Small intestine (tissue), 7 donors: ENCODE measurements around the gene CELA3A. TPM values are rescaled to one million over a fixed set of nuclear protein-coding genes. Genes with fewer than 3 reads are reported as not detected.
"Not testable (repeated sequence)": the region's sequence is repeated elsewhere in the genome, so short reads cannot be mapped to it uniquely, and the experiment has no call there.

Source experiments
- DNase-seq, 2 donors: peaks; one replicate each; pipeline versions ENCODE4 v3.0.0 to v3.0.0-alpha.2; 2013
- FAIRE-seq: peaks from 2 replicates; lab custom pipeline; 2012; peaks lifted over from hg19 to GRCh38; lab: Jason Lieb, UNC
- H3K27ac ChIP-seq, 3 donors: one replicate each; pipeline ENCODE4 v1.5.1; 2013; ENCODE audit warnings: low read length in 2 of 3, mild to moderate bottlenecking in 2 of 3, control low read depth in 1 of 3, inconsistent platforms in 1 of 3, low read depth in 1 of 3, moderate library complexity in 1 of 3
- H3K27me3 ChIP-seq, 3 donors: one replicate each; pipeline ENCODE4 v1.6.1; 2013; ENCODE audit warnings: low read length in 3 of 3, inconsistent platforms in 1 of 3; ENCODE audit not compliant: control insufficient read depth in 3 of 3, insufficient read depth in 3 of 3
- H3K36me3 ChIP-seq, 3 donors: one replicate each; pipeline ENCODE4 v1.6.1; 2013; ENCODE audit warnings: low read length in 3 of 3, inconsistent platforms in 1 of 3, low read depth in 1 of 3, mild to moderate bottlenecking in 1 of 3, moderate library complexity in 1 of 3; ENCODE audit not compliant: control insufficient read depth in 3 of 3, insufficient read depth in 2 of 3
- H3K4me1 ChIP-seq, 3 donors: one replicate each; pipeline ENCODE4 v1.6.1; 2013; ENCODE audit warnings: low read length in 2 of 3, inconsistent platforms in 1 of 3, low read depth in 1 of 3, mild to moderate bottlenecking in 1 of 3, moderate library complexity in 1 of 3; ENCODE audit not compliant: control insufficient read depth in 3 of 3, insufficient read depth in 2 of 3
- H3K4me3 ChIP-seq, 3 donors: one replicate each; pipeline ENCODE4 v1.5.1; 2013; ENCODE audit warnings: low read length in 3 of 3, control low read depth in 1 of 3, inconsistent platforms in 1 of 3, low read depth in 1 of 3, mild to moderate bottlenecking in 1 of 3, moderate library complexity in 1 of 3
- H3K9me3 ChIP-seq, 2 donors: one replicate each; pipeline ENCODE4 v1.6.1; 2013; ENCODE audit warnings: low read depth in 1 of 2, low read length in 1 of 2; ENCODE audit not compliant: control insufficient read depth in 2 of 2, insufficient read depth in 1 of 2
- WGBS, 3 donors: extraction: QIAGEN DNeasy Blood & Tissue Kit; methylation state at CpG; one replicate each; pipeline ENCODE4 v1.1.7; 2013; 5-methylcytosine and 5-hydroxymethylcytosine counted together
- polyA plus RNA-seq, 4 donors: library from polyadenylated mRNA; stranded (reverse) in 3 of 4; unstranded in 1 of 4; fragments of 200-250 nt in 3 of 4; fragments of 120-200 nt in 1 of 4; gene quantifications; one replicate each; pipeline versions ENCODE4 v1.2.1 to v1.2.3, GENCODE V29; 2013
- donor health status: healthy with polysubstance abuse.
- donor health status: control.
- donor health status: control.
- donor health status: Bipolar disorder and iron deficiency.
- donor health status: healthy.

The CELA3A gene
- polyA plus RNA-seq, 4 donors = 0.16 to 30.6 (median 4.4) TPM

DNA sequence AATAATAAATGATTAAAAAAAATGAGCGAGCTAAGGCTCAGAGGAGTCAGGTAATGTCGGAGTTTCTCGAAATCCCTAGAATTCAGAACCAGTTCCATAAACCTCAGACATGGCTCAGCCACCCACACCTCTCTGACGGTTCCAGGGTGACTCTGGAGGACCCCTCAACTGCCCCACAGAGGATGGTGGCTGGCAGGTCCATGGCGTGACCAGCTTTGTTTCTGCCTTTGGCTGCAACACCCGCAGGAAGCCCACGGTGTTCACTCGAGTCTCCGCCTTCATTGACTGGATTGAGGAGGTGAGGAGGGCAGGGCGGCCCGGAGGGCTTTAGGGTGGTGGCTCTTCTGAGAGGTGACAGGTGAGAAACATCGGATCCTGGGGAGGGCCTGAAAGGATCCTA is 15.1 kb upstream of the CELA3A start:
- H3K9me3 ChIP-seq, H3K36me3 ChIP-seq, H3K27me3 ChIP-seq, H3K4me1 ChIP-seq, FAIRE-seq, H3K4me3 ChIP-seq, DNase-seq: not testable (repeated sequence)
- 85 to 86% (median 85%) methylated on average over 9 to 11 of the region's 12 CpGs for WGBS, 3 donors
- peak overlapping the region in 1 of 3 donors; percentile 24 for H3K27ac ChIP-seq

DNA sequence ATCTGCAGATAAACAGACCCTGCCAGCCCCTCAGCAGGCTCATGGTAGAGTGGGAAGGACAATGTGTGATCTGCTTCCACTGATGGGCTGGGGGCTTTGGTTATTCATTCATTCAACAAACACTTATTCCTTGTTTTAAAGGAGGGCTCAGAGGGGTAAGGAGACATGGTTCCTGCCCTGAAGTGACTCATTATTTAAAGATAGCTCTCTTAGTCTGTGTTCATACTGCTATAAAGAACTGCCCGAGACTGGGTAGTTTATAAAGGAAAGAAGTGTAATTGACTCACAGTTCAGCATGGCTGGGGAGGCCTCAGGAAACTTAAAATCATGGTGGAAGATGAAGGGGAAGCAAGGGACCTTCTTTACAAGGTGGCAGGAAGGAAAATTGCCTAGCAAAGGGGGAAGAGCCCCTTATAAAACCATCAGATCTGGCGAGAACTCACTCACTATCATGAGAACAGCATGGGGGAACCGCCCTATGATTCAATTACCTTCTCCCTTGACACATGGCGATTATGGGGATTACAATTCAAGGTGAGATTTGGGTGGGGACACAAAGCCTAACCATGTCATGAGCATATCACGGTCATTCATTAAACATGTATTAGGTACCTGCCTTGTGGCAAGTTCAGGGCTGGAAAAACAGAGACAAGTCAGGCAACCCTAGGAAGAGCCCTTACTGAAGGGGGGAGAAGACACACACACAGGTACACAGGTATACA is 11.6 kb upstream of the CELA3A start:
- not testable (repeated sequence) for H3K9me3 ChIP-seq, H3K36me3 ChIP-seq, DNase-seq, H3K4me3 ChIP-seq, FAIRE-seq, H3K27ac ChIP-seq, H3K27me3 ChIP-seq, H3K4me1 ChIP-seq
- 21 to 54% (median 42%) methylated on average over 2 of the region's 5 CpGs for WGBS, 3 donors

DNA sequence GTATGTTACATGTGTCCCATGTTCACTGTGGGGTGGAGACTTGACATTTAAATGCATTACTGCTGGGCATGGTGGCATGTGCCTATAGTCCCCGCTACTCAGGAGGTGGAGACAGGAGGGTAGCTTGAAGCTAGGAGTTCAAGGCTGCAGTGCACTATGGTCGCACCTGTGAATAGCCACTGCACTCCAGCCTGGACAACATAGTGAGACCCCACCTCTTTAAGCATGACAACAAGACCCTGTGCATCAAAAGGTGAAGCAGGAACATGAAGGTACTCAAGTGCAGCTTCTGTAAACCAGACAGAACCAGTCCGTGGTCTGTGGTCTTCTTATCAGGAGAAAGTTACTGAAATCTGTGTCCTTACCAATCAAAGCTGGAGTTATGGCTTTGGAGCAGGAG is 9.3 kb upstream of the CELA3A start:
- not testable (repeated sequence) for DNase-seq, H3K27me3 ChIP-seq, H3K36me3 ChIP-seq, H3K4me3 ChIP-seq, H3K27ac ChIP-seq, H3K9me3 ChIP-seq, H3K4me1 ChIP-seq, FAIRE-seq
- 72 to 88% (median 84%) methylated on average over 2 to 3 of the region's 3 CpGs for WGBS, 3 donors

DNA sequence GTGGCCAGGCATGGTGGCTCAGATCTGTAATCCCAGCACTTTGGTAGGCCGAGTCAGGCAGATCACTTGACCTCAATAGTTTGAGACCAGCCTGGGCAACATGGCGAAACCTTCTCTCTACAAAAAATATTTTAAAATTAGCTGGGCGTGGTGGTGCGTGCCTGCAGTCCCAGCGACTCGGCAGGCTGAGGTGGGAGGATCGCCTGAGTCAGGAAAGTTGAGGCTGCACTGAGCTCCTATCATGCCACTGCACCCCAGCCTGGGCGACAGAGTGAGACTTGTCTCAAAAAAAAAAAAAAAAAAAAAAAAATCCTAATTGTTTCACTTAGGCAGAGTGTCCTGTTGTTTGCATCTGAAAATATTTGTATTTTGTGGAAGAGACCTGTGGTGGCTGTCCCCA is 6.7 kb upstream of the CELA3A start:
- WGBS, 3 donors = 89 to 95% (median 94%) methylated on average over 8 of the region's 8 CpGs
- not testable (repeated sequence) for H3K4me3 ChIP-seq, H3K36me3 ChIP-seq, H3K27ac ChIP-seq, DNase-seq, H3K27me3 ChIP-seq, FAIRE-seq, H3K9me3 ChIP-seq
- H3K4me1 ChIP-seq = peaks cover 0 to 11% (median 0%) of the 10 kb centered on the region in 3 donors

DNA sequence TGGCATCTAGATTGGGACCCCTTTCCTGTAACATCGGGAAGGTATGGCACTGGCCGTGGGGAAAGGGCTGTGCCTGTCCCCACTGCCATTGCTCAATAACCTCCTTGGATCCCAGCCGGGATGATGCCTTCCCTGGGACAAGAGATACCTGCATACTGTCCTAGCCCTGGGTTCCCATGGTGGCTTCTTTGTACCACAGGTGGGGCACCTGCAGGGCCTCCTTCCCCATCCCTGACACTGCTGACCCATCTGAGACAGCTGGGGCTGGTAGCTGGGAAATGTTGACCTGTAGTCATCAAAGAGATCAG is 4.8 kb upstream of the CELA3A start:
- H3K9me3 ChIP-seq, H3K36me3 ChIP-seq, DNase-seq, H3K27me3 ChIP-seq, H3K4me3 ChIP-seq, FAIRE-seq: not testable (repeated sequence)
- H3K4me1 ChIP-seq = peaks cover 0 to 11% (median 0%) of the 10 kb centered on the region in 3 donors
- peak overlapping the region in 1 of 3 donors; percentile 74 for H3K27ac ChIP-seq
- 16 to 72% (median 36%) methylated on average over 2 to 3 of the region's 3 CpGs for WGBS, 3 donors

DNA sequence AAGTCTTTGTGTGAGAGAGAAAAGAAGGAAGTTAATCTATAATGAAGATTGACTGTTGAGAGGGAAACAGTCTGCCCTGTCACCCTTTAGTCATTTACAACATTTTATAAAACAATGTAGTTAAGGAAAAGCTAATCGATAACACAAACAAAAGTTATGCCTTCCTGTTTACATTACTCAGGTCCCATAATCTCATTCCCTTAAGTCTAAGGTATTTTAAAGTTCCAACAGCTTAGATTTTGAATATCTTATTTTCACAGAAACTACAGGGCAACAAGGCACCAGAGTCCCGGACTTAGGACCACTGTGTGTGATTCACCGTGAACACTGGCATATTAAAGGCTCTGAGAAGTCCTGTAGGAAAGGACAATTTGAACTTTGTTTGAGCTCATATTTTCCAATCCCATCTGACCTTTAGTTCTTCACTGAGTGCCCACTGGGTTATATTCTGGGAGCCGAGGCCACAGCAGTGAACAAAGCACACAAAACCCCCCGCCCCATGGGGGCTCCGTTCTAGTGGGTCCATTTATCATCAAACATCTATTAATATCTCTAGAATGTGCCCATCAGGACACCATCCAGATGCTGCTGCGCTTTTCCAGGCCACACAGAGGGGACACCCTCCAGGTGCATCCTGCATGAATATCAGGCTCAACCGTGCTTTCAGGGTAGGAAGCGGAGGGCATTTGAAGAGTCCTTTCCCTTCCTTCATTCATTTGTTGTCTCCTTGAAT is 3.4 kb upstream of the CELA3A start:
- Histone ChIP-seq H3K4me1 (peaks cover 0 to 11% (median 0%) of the 10 kb centered on the region in 3 donors), H3K27ac (peak overlapping the region in 1 of 3 donors; percentile 26)
- not testable (repeated sequence) for H3K36me3 ChIP-seq, H3K4me3 ChIP-seq, H3K27me3 ChIP-seq, H3K9me3 ChIP-seq
- DNase-seq (peak; percentile 44 to 73), FAIRE-seq (peak; percentile 83)
- WGBS, 3 donors = 20 to 46% (median 31%) methylated on average over 8 to 9 of the region's 9 CpGs

DNA sequence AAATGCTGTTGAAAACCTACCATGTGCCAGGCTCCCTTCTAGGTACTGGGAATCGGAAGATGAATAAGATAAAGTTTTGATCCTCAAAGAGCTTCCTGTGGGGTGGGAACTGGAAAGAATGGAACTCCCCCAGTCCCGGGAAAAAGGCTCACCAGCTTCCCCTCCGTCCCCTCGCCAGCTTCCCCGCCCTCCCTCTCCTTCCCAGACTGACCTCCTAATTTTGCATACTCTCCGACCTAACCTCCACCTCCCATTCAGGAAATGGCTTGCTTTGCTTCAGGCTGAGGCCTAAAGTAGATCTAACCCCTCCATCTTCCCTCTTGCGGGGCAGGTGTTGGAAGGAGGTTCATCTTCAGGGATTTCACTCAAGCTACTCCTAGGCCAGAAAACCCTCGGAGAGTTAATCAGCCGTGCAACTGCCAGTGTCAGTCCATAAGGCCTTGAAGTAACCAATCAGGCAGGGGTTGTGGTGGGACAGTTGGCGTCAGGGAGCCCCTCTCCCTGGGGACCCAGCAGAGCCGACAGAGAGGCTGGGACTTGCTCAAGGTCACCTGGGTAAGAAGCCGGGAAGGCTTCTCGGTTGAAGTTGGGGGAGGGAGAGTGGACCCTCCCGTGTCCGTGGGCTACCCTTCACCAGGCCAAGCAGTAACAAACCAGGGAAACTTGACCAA is 2.7 kb upstream of the CELA3A start:
- WGBS, 3 donors = 59 to 79% (median 74%) methylated on average over 9 to 14 of the region's 15 CpGs
- not testable (repeated sequence) for FAIRE-seq, H3K9me3 ChIP-seq

DNA sequence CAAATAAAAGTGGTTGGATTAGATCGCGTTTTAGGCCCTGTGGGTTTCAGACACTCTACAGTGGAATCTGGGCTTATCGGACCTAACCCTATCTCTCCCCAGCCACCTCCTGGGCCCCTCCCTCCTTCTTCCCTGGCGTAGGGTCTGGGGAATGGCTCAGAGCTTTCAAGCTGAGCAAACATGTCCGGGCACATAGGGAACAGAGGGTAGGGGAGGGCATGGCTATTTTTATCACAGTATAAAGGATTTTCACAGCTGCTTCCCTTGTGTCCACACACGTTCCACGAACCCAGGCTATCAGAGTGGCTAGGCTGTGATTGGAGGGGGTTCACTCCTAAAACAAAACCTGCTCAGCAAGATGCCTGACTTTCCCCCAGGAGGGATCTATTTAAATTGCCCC is 1.8 kb upstream of the CELA3A start:
- not testable (repeated sequence) for H3K9me3 ChIP-seq, FAIRE-seq, H3K27ac ChIP-seq, H3K36me3 ChIP-seq, H3K27me3 ChIP-seq, DNase-seq, H3K4me3 ChIP-seq
- peaks cover 0 to 11% (median 0%) of the 10 kb centered on the region in 3 donors for H3K4me1 ChIP-seq
- WGBS, 3 donors = 26 to 52% (median 32%) methylated on average over 6 to 7 of the region's 7 CpGs

More for the DNA sequence above, 2.7 kb upstream of the CELA3A start:
- not testable (repeated sequence) for H3K27ac ChIP-seq, H3K36me3 ChIP-seq, H3K4me3 ChIP-seq, H3K27me3 ChIP-seq, DNase-seq
- H3K4me1 ChIP-seq = peaks cover 0 to 11% (median 0%) of the 10 kb centered on the region in 3 donors
